Fibroblast of mammary gland (primary cell): ENCODE results near the gene EHBP1.

Experiments used
- DNase-seq: peaks from one replicate; pipeline ENCODE4 v3.0.0-alpha.2; 2010; ENCODE audit warnings: low read depth
- H3K4me3 ChIP-seq: 2 replicates; pipeline ENCODE4 v1.5.1; 2011; ENCODE audit warnings: low read depth, mild to moderate bottlenecking, low read length, moderate library complexity; ENCODE audit not compliant: control insufficient read depth
- TF ChIP-seq, protein P1 (sequence below): conservative IDR thresholded peaks from 2 replicates; pipeline ENCODE4 v1.5.1; 2011; ENCODE audit warnings: low read depth, low read length, inconsistent platforms; ENCODE audit not compliant: control insufficient read depth, insufficient read depth

The EHBP1 gene

DNA sequence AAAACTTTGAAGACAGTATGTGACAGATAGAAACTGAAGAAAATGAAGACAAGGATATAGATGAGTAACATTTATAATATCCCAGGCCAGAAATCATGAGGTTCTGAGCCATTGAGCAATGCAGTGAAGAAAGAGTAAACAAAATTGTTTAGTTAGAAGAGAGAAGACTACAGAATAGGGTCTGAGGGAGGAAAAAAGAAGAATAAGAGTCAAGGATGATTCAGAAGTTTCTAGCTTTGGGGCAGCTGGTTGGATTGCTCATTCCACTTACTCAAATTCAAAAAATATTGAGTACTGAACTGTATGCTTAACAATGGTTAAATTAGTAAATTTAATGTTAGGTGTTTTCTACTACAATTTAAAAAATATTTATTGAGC lies 190.1 kb downstream of the EHBP1 start:
- H3K4me3 ChIP-seq, result no peak overlapping the region
- peak; percentile 64 for DNase-seq
- TF ChIP-seq, protein P1, sequence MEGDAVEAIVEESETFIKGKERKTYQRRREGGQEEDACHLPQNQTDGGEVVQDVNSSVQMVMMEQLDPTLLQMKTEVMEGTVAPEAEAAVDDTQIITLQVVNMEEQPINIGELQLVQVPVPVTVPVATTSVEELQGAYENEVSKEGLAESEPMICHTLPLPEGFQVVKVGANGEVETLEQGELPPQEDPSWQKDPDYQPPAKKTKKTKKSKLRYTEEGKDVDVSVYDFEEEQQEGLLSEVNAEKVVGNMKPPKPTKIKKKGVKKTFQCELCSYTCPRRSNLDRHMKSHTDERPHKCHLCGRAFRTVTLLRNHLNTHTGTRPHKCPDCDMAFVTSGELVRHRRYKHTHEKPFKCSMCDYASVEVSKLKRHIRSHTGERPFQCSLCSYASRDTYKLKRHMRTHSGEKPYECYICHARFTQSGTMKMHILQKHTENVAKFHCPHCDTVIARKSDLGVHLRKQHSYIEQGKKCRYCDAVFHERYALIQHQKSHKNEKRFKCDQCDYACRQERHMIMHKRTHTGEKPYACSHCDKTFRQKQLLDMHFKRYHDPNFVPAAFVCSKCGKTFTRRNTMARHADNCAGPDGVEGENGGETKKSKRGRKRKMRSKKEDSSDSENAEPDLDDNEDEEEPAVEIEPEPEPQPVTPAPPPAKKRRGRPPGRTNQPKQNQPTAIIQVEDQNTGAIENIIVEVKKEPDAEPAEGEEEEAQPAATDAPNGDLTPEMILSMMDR, result no peak

DNA sequence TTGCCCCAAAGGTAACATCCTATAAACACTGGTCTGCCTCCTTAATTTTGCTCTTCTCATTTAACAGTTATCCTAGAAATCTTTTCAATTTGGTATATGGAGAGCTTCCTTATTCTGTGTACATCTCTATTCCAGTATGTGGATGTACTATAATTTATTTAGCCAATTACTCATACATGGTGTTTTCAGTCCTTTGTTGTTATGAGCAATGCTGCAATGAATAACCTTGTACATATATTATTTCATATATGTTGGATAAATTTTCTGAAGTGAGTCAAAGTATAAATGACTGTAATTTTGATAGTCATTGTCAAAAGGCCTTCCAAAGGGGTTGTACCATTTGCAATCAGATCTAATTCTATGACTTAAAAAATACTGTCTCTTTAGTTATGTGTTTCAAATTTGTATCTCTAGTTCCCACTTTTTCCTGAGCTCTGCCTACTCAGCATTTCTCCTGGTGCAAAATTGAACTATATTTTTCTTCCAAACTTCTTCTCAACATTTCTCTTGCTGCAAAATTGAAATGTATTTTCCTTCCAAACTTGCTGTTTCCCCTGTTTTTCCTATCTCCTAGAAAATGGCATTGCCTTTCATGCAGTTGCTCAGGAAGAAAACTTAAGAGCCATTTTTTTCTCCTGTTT lies 191.8 kb downstream of the EHBP1 start:
- DNase-seq, result no peak
- TF ChIP-seq, protein P1, result no peak
- no peak overlapping the region for H3K4me3 ChIP-seq

DNA sequence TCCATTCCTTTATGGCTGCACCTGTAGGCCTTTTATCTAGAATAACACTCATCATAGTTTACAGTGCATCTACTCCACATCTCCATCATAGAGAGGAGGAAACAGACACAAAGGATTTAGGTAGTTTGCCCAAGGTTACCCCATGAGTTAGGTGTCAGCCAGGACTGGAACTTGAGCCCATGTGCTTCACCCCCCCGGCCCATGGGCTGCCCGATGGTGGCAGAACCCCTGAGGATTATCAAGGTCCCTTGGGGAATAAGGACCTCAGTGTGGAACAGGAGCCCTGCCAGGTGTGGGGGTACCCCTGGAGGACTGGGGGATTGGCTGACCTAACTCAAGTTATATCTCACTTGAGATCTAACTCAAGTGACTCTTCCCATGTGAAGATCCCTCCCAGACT lies 198.8 kb downstream of the EHBP1 start:
- no peak overlapping the region for H3K4me3 ChIP-seq
- no peak for DNase-seq
- TF ChIP-seq, protein P1, result no peak

DNA sequence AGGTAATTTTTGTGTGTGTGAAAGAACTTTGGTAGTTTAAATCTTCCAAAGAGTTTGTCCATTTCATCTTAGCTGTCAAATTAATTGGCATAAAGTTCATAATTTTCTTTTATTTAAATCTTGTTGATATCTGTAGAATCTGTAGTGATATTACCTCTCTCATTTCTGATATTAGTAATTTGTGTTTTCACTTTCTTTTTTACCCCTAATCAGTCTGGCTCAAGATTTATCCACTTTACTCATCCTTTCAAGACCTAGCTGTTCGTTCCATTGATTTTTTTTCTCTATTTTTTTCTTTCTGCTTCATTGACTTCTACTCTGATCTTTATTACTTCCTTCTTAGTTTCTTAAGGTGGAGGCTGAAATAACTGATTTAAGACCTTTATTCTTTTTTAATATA lies 202.6 kb downstream of the EHBP1 start:
- TF ChIP-seq, protein P1, result no peak
- no peak overlapping the region for H3K4me3 ChIP-seq
- no peak for DNase-seq

DNA sequence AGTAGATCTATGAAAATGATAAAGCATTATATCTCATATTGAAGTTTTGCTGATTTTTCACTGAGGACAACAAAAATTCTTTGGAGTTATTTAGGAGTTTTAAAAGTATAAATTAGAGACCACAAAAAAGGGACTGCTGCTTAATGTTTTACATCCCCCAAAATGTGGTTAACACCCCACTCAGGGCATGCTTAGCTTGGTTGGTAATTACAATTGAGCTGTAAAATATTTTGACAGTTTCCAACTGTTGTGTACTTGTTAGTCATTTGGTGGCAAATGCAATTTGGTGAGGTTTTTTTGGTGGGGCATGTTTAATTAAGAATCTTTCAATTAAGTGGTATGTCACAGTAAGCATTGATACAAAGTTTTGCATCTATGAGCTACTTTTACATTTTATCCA lies 207.8 kb downstream of the EHBP1 start:
- TF ChIP-seq, protein P1, result no peak
- DNase-seq, result no peak

DNA sequence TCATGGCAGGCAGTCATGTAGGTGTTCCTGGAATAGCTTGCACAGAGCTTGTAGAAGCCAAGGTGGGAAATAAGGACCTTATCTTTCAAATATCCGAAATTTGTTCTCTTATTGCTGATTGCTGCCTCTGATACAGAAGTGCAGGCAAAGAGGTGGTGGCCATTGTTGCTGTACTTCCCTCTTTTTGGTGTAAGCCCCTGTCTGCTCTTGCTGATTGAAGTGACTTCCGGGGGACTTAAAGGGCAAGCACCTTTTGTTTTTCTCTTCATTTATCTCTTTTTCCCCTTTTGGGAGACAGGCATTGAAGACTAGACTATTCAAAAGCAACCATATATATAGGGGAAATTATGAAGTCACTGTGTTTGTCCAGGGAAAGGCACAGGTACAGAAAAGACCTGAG lies 213.5 kb downstream of the EHBP1 start:
- H3K4me3 ChIP-seq, result no peak overlapping the region
- TF ChIP-seq, protein P1, result no peak
- DNase-seq, result no peak

More for the DNA sequence above, 207.8 kb downstream of the EHBP1 start:
- H3K4me3 ChIP-seq, result no peak overlapping the region

DNA sequence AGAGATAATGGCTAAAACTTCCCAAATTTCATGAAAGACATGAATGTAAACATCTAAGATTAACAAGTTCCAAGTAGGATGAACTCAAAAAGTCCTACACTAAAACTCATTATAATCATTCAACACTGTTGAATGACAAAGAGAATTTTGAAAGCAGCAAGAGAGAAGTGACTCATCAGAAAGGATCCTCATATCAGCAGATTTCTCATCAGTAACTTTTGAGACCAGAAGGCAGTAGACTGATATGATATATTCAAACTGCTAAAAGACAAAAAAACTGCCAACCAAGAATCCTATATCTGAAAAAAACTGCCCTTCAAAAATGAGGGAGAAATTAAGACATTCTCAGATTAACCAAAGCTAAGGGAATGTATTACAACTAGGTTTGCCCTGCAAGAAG lies 214.6 kb downstream of the EHBP1 start:
- DNase-seq, result peak; percentile 31
- H3K4me3 ChIP-seq, result no peak overlapping the region
- TF ChIP-seq, protein P1, result no peak
